Gastroesophageal sphincter (tissue), 3 donors: ENCODE measurements around the gene MRFAP1.

Experiments used
- POLR2A ChIP-seq, 2 donors: fragments of 450-650 bp; IDR thresholded peaks; one replicate each; pipeline ENCODE4 v1.6.1; 2017; ENCODE audit warnings: antibody characterized with exemption in 2 of 2, mild to moderate bottlenecking in 2 of 2, moderate library complexity in 1 of 2
- POLR2AphosphoS5 ChIP-seq: sonication (generic); formaldehyde crosslinking; IDR thresholded peaks from one replicate; pipeline ENCODE4 v1.6.1; 2017; ENCODE audit warnings: antibody characterized with exemption
- TF ChIP-seq, protein P1 (sequence below), 4 experiments: fragments of 200-600 bp in 2 of 4; fragments of 450-650 bp in 2 of 4; sonication (generic) in 1 of 4; IDR thresholded peaks; one replicate each; pipeline ENCODE4 v1.5.1; 2017 to 2019; ENCODE audit warnings: antibody characterized with exemption in 4 of 4, mild to moderate bottlenecking in 2 of 4, moderate library complexity in 2 of 4

GRCh38 chr4:6649216-6649615 lies 8.7 kb downstream of the MRFAP1 start:
- TF ChIP-seq, protein P1, sequence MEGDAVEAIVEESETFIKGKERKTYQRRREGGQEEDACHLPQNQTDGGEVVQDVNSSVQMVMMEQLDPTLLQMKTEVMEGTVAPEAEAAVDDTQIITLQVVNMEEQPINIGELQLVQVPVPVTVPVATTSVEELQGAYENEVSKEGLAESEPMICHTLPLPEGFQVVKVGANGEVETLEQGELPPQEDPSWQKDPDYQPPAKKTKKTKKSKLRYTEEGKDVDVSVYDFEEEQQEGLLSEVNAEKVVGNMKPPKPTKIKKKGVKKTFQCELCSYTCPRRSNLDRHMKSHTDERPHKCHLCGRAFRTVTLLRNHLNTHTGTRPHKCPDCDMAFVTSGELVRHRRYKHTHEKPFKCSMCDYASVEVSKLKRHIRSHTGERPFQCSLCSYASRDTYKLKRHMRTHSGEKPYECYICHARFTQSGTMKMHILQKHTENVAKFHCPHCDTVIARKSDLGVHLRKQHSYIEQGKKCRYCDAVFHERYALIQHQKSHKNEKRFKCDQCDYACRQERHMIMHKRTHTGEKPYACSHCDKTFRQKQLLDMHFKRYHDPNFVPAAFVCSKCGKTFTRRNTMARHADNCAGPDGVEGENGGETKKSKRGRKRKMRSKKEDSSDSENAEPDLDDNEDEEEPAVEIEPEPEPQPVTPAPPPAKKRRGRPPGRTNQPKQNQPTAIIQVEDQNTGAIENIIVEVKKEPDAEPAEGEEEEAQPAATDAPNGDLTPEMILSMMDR (IDR thresholded peaks at IDR 0.05): no peak
- TF ChIP-seq POLR2AphosphoS5: no peak
- no peak for TF ChIP-seq POLR2A (IDR thresholded peaks at IDR 0.05)
